NCI-H187 (cell line): ENCODE measurements around the gene SLC44A3.
"Not testable (repeated sequence)": the region's sequence is repeated elsewhere in the genome, so short reads cannot be mapped to it uniquely, and the experiment has no call there.

ENCODE experiments used
- DNase-seq, 2 experiments: peaks; one replicate each; lab custom pipeline; 2025; lab: John Stamatoyannopoulos, UW

SLC44A3 gene

GRCh38 chr1:94935476-94935875 lies 115.3 kb downstream of the SLC44A3 start:
- DNase-seq: no peak

GRCh38 chr1:94936861-94937620 lies 116.9 kb downstream of the SLC44A3 start:
- DNase-seq: no peak

GRCh38 chr1:94937820-94938219 lies 117.7 kb downstream of the SLC44A3 start:
- DNase-seq: no peak

- DNase-seq: no peak
Measured at GRCh38 chr1:94940738-94941137, 120.6 kb downstream of the SLC44A3 start.

- not testable (repeated sequence) for DNase-seq
Measured at GRCh38 chr1:94941480-94941879, 121.3 kb downstream of the SLC44A3 start.

GRCh38 chr1:94942171-94943128 lies 122.3 kb downstream of the SLC44A3 start:
- DNase-seq: no peak
